Neural cell (in vitro differentiated cells): Measurements from ENCODE around the gene F7. TPM values are rescaled to one million over a fixed set of nuclear protein-coding genes. Genes with fewer than 3 reads are reported as not detected.

Source experiments
- H2AFZ ChIP-seq: fragments of 200-600, 300-800 bp; sonication (generic), shearing (Covaris generic); 2 replicates; pipeline ENCODE4 v1.6.0; 2014; ENCODE audit warnings: low read depth, mild to moderate bottlenecking, antibody characterized with exemption, low read length, moderate library complexity
- H3F3A ChIP-seq: fragments of 200-600 bp; shearing (Covaris generic); 2 replicates; pipeline ENCODE4 v1.6.1; 2016; ENCODE audit warnings: mild to moderate bottlenecking, moderate library complexity, mixed read lengths, antibody characterized with exemption, low read length; ENCODE audit not compliant: insufficient read depth, poor library complexity, severe bottlenecking
- H3K27ac ChIP-seq: fragments of 200-600, 300-800 bp; sonication (generic), shearing (Covaris generic); 2 replicates; pipeline ENCODE4 v1.5.1; 2014; ENCODE audit warnings: mild to moderate bottlenecking, low read length, moderate library complexity
- H3K27me3 ChIP-seq: fragments of 300-800, 200-600 bp; sonication (generic), shearing (Covaris generic); 2 replicates; pipeline ENCODE4 v1.6.0; 2014; ENCODE audit warnings: mild to moderate bottlenecking, low read depth, low read length, moderate library complexity; ENCODE audit not compliant: insufficient read depth
- H3K36me3 ChIP-seq: fragments of 300-800, 200-600 bp; sonication (generic), shearing (Covaris generic); 2 replicates; pipeline ENCODE4 v1.5.1; 2014; ENCODE audit warnings: mild to moderate bottlenecking, antibody characterized with exemption, low read length, moderate library complexity; ENCODE audit not compliant: insufficient read depth
- H3K4me2 ChIP-seq: fragments of 300-800, 200-600 bp; sonication (generic), shearing (Covaris generic); 2 replicates; pipeline ENCODE4 v1.6.0; 2014; ENCODE audit warnings: mild to moderate bottlenecking, low read length
- H3K4me3 ChIP-seq: fragments of 300-800, 200-600 bp; sonication (generic), shearing (Covaris generic); 2 replicates; pipeline ENCODE4 v1.5.1; 2014; ENCODE audit warnings: mild to moderate bottlenecking, low read length, moderate library complexity
- H3K79me2 ChIP-seq: fragments of 200-600 bp; shearing (Covaris generic); replicated peaks from 2 replicates; pipeline ENCODE4 v1.6.0; 2014; ENCODE audit warnings: mild to moderate bottlenecking, low read length, moderate library complexity; ENCODE audit not compliant: insufficient read depth
- H3K9ac ChIP-seq: fragments of 300-800, 200-600 bp; sonication (generic), shearing (Covaris generic); 2 replicates; pipeline ENCODE4 v1.6.1; 2016; ENCODE audit warnings: mild to moderate bottlenecking, low read length, mixed read lengths
- H3K9me2 ChIP-seq: fragments of 200-600 bp; shearing (Covaris generic); 2 replicates; pipeline ENCODE4 v1.6.1; 2016; ENCODE audit warnings: mild to moderate bottlenecking, low read length, mixed read lengths; ENCODE audit not compliant: insufficient read depth
- H3K9me3 ChIP-seq: fragments of 200-600, 300-800 bp; sonication (generic), shearing (Covaris generic); 2 replicates; pipeline ENCODE4 v1.6.1; 2016; ENCODE audit warnings: mild to moderate bottlenecking, mixed run types, low read length, moderate library complexity, mixed read lengths
- H4K20me1 ChIP-seq: fragments of 200-600 bp; shearing (Covaris generic); 2 replicates; pipeline ENCODE4 v1.6.1; 2016; ENCODE audit warnings: mild to moderate bottlenecking, mixed run types; ENCODE audit not compliant: insufficient read depth
- EP300 ChIP-seq: fragments of 450-650 bp; conservative IDR thresholded peaks from 2 replicates; pipeline ENCODE4 v1.6.1; 2014; ENCODE audit warnings: antibody characterized with exemption, mild to moderate bottlenecking, moderate library complexity; ENCODE audit not compliant: poor library complexity, severe bottlenecking
- EZH2 ChIP-seq: fragments of 200-600, 300-800 bp; shearing (Covaris generic), sonication (generic); IDR thresholded peaks from 2 replicates; pipeline ENCODE4 v1.6.1; 2014; ENCODE audit warnings: antibody characterized with exemption, low read length, borderline replicate concordance, mild to moderate bottlenecking; ENCODE audit not compliant: insufficient read depth, poor library complexity, severe bottlenecking
- MXI1 ChIP-seq: fragments of 450-650 bp; conservative IDR thresholded peaks from 2 replicates; pipeline ENCODE4 v1.6.1; 2014; ENCODE audit warnings: antibody characterized with exemption, mild to moderate bottlenecking; ENCODE audit not compliant: poor library complexity, severe bottlenecking
- POLR2AphosphoS5 ChIP-seq: IDR thresholded peaks from 2 replicates; pipeline ENCODE4 v1.6.1; 2012
- RAD21 ChIP-seq: fragments of 450-650 bp; conservative IDR thresholded peaks from 2 replicates; pipeline ENCODE4 v1.6.1; 2014; ENCODE audit warnings: antibody characterized with exemption, mild to moderate bottlenecking, moderate library complexity
- SMC3 ChIP-seq: fragments of 450-650 bp; conservative IDR thresholded peaks from 2 replicates; pipeline ENCODE4 v1.6.1; 2014; ENCODE audit warnings: antibody characterized with exemption, mild to moderate bottlenecking, moderate library complexity; ENCODE audit not compliant: poor library complexity
- TAF1 ChIP-seq: IDR thresholded peaks from 2 replicates; pipeline ENCODE4 v1.6.1; 2012; ENCODE audit warnings: low read depth
- polyA plus RNA-seq: library from polyadenylated mRNA; depleted of rRNA; stranded (reverse); fragments of >200 nt; gene quantifications from 2 replicates; pipeline ENCODE4 v1.2.3, GENCODE V29; 2014
- TF ChIP-seq, protein P1 (sequence below): IDR thresholded peaks from 2 replicates; pipeline ENCODE4 v1.6.1; 2012; ENCODE audit warnings: borderline replicate concordance
- TF ChIP-seq, protein P2 (sequence below): fragments of 450-650 bp; IDR thresholded peaks from 2 replicates; pipeline ENCODE4 v1.5.1; 2014; ENCODE audit warnings: antibody characterized with exemption, mild to moderate bottlenecking, moderate library complexity; ENCODE audit not compliant: poor library complexity, severe bottlenecking

Gene F7
- polyA plus RNA-seq, 1 donor from 2014 or later = 0.32 TPM

DNA sequence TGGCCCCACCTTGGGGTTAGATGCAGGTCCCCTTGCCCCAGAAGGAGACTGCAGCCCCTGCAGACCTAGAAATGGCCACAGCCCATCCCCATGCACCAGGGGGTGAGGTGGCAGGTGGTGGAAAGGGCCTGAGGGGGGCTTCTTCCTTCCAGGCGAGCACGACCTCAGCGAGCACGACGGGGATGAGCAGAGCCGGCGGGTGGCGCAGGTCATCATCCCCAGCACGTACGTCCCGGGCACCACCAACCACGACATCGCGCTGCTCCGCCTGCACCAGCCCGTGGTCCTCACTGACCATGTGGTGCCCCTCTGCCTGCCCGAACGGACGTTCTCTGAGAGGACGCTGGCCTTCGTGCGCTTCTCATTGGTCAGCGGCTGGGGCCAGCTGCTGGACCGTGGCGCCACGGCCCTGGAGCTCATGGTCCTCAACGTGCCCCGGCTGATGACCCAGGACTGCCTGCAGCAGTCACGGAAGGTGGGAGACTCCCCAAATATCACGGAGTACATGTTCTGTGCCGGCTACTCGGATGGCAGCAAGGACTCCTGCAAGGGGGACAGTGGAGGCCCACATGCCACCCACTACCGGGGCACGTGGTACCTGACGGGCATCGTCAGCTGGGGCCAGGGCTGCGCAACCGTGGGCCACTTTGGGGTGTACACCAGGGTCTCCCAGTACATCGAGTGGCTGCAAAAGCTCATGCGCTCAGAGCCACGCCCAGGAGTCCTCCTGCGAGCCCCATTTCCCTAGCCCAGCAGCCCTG is 12.8 kb downstream of the F7 start:
- H4K20me1 ChIP-seq = no peaks in the 10 kb centered on the region
- H3K79me2 ChIP-seq = no peaks in the 10 kb centered on the region
- H3K27me3 ChIP-seq = no peaks in the 10 kb centered on the region
- H3K4me3 ChIP-seq = no peak overlapping the region
- no peak overlapping the region for H3K4me2 ChIP-seq
- H3K36me3 ChIP-seq = no peaks in the 10 kb centered on the region
- H2AFZ ChIP-seq = no peak overlapping the region
- TF ChIP-seq, protein P1, sequence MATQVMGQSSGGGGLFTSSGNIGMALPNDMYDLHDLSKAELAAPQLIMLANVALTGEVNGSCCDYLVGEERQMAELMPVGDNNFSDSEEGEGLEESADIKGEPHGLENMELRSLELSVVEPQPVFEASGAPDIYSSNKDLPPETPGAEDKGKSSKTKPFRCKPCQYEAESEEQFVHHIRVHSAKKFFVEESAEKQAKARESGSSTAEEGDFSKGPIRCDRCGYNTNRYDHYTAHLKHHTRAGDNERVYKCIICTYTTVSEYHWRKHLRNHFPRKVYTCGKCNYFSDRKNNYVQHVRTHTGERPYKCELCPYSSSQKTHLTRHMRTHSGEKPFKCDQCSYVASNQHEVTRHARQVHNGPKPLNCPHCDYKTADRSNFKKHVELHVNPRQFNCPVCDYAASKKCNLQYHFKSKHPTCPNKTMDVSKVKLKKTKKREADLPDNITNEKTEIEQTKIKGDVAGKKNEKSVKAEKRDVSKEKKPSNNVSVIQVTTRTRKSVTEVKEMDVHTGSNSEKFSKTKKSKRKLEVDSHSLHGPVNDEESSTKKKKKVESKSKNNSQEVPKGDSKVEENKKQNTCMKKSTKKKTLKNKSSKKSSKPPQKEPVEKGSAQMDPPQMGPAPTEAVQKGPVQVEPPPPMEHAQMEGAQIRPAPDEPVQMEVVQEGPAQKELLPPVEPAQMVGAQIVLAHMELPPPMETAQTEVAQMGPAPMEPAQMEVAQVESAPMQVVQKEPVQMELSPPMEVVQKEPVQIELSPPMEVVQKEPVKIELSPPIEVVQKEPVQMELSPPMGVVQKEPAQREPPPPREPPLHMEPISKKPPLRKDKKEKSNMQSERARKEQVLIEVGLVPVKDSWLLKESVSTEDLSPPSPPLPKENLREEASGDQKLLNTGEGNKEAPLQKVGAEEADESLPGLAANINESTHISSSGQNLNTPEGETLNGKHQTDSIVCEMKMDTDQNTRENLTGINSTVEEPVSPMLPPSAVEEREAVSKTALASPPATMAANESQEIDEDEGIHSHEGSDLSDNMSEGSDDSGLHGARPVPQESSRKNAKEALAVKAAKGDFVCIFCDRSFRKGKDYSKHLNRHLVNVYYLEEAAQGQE = no peak
- TF ChIP-seq POLR2AphosphoS5 = no peak
- TF ChIP-seq EZH2 = no peak
- TF ChIP-seq RAD21 = no peak
- no peak for TF ChIP-seq MXI1
- no peak for TF ChIP-seq EP300
- no peak for TF ChIP-seq TAF1
- TF ChIP-seq SMC3 = no peak
- TF ChIP-seq, protein P2, sequence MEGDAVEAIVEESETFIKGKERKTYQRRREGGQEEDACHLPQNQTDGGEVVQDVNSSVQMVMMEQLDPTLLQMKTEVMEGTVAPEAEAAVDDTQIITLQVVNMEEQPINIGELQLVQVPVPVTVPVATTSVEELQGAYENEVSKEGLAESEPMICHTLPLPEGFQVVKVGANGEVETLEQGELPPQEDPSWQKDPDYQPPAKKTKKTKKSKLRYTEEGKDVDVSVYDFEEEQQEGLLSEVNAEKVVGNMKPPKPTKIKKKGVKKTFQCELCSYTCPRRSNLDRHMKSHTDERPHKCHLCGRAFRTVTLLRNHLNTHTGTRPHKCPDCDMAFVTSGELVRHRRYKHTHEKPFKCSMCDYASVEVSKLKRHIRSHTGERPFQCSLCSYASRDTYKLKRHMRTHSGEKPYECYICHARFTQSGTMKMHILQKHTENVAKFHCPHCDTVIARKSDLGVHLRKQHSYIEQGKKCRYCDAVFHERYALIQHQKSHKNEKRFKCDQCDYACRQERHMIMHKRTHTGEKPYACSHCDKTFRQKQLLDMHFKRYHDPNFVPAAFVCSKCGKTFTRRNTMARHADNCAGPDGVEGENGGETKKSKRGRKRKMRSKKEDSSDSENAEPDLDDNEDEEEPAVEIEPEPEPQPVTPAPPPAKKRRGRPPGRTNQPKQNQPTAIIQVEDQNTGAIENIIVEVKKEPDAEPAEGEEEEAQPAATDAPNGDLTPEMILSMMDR = no peak
- H3K27ac ChIP-seq = no peak overlapping the region
- H3K9ac ChIP-seq = no peak overlapping the region
- no peaks in the 10 kb centered on the region for H3K9me3 ChIP-seq
- H3F3A ChIP-seq = no peaks in the 10 kb centered on the region
- no peaks in the 10 kb centered on the region for H3K9me2 ChIP-seq

DNA sequence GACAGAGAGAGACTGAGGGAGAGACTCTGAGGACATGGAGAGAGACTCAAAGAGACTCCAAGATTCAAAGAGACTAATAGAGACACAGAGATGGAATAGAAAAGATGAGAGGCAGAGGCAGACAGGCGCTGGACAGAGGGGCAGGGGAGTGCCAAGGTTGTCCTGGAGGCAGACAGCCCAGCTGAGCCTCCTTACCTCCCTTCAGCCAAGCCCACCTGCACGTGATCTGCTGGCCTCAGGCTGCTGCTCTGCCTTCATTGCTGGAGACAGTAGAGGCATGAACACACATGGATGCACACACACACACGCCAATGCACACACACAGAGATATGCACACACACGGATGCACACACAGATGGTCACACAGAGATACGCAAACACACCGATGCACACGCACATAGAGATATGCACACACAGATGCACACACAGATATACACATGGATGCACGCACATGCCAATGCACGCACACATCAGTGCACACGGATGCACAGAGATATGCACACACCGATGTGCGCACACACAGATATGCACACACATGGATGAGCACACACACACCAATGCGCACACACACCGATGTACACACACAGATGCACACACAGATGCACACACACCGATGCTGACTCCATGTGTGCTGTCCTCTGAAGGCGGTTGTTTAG is 13.7 kb downstream of the F7 start:
- H3K36me3 ChIP-seq = no peaks in the 10 kb centered on the region

More for the DNA sequence above, 13.7 kb downstream of the F7 start:
- H3K9me3 ChIP-seq = no peaks in the 10 kb centered on the region
- TF ChIP-seq MXI1 = no peak
- no peak for TF ChIP-seq TAF1
- TF ChIP-seq EZH2 = no peak
- TF ChIP-seq POLR2AphosphoS5 = no peak
- no peak for TF ChIP-seq EP300
- TF ChIP-seq SMC3 = no peak
- no peak for TF ChIP-seq RAD21
- no peak overlapping the region for H3K4me3 ChIP-seq
- H3F3A ChIP-seq = no peaks in the 10 kb centered on the region
- no peaks in the 10 kb centered on the region for H4K20me1 ChIP-seq
- H3K9ac ChIP-seq = no peak overlapping the region
- H3K79me2 ChIP-seq = no peaks in the 10 kb centered on the region
- no peaks in the 10 kb centered on the region for H3K9me2 ChIP-seq
- H3K27me3 ChIP-seq = no peaks in the 10 kb centered on the region
- no peak overlapping the region for H3K4me2 ChIP-seq
- H3K27ac ChIP-seq = no peak overlapping the region
- H2AFZ ChIP-seq = no peak overlapping the region
